GM12874 (cell line): ENCODE data around the gene KRT36.

Experiments used
- TF ChIP-seq, protein P1 (sequence below): IDR thresholded peaks from 2 replicates; pipeline ENCODE4 v1.5.1; 2011; ENCODE audit warnings: low read depth, mild to moderate bottlenecking, control low read depth, low read length, moderate library complexity; ENCODE audit not compliant: insufficient read depth

The KRT36 gene

GRCh38 chr17:41534899-41535546 lies 45.3 kb upstream of the KRT36 start:
- TF ChIP-seq, protein P1, sequence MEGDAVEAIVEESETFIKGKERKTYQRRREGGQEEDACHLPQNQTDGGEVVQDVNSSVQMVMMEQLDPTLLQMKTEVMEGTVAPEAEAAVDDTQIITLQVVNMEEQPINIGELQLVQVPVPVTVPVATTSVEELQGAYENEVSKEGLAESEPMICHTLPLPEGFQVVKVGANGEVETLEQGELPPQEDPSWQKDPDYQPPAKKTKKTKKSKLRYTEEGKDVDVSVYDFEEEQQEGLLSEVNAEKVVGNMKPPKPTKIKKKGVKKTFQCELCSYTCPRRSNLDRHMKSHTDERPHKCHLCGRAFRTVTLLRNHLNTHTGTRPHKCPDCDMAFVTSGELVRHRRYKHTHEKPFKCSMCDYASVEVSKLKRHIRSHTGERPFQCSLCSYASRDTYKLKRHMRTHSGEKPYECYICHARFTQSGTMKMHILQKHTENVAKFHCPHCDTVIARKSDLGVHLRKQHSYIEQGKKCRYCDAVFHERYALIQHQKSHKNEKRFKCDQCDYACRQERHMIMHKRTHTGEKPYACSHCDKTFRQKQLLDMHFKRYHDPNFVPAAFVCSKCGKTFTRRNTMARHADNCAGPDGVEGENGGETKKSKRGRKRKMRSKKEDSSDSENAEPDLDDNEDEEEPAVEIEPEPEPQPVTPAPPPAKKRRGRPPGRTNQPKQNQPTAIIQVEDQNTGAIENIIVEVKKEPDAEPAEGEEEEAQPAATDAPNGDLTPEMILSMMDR = no peak

- TF ChIP-seq, protein P1 = no peak
Observed at GRCh38 chr17:41533613-41534012, 43.9 kb upstream of the KRT36 start.

DNA sequence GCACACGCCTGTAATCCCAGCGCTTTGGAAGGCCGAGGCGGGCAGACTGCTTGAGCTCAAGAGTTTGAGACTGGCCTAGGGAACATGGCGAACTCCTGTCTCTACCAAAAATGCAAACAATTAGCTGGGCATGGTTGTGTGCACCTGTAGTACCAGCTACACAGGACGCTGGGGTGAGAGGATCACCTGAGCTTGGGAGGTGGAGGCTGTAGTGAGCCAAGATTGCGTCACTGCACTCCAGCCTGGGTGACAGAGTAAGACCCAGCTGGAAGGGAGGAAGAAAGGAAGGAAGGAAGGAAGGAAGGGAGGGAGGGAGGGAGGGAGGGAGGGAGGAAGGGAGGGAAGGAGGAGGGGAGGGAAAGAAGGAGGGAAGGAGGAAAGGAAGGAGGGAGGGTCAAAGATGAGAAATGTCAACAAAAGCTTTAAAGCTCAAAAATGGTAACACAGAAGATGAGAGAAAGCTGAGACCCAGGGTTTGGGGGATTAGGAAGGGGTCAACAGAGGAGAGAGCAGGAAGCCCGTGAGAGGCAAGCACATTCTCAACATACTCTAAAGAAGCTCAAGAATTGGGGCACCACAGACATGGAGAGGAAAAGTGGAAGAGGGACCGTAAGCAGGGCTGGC lies 43.3 kb upstream of the KRT36 start:
- TF ChIP-seq, protein P1 = no peak

GRCh38 chr17:41531993-41532392 lies 42.3 kb upstream of the KRT36 start:
- TF ChIP-seq, protein P1 = no peak

- TF ChIP-seq, protein P1 = no peak
Observed at GRCh38 chr17:41530062-41531048, 40.6 kb upstream of the KRT36 start.

- TF ChIP-seq, protein P1 = no peak
Observed at GRCh38 chr17:41529491-41529915, 39.8 kb upstream of the KRT36 start.

GRCh38 chr17:41528959-41529353 lies 39.2 kb upstream of the KRT36 start:
- TF ChIP-seq, protein P1 = no peak
